Epithelial cell of proximal tubule (primary cell): ENCODE results near the gene SMIM36. TPM values are rescaled to one million over a fixed set of nuclear protein-coding genes. Genes with fewer than 3 reads are reported as not detected.
"Not testable (repeated sequence)": the region's sequence is repeated elsewhere in the genome, so short reads cannot be mapped to it uniquely, and the experiment has no call there.

ENCODE experiments used
- DNase-seq: peaks from one replicate; pipeline ENCODE4 v3.0.0-alpha.2; 2011; ENCODE audit warnings: low read depth
- H3K4me3 ChIP-seq: 2 replicates; pipeline ENCODE4 v1.5.1; 2011; ENCODE audit warnings: low read depth, mild to moderate bottlenecking, low read length
- total RNA-seq: library from RNA; depleted of rRNA; stranded (reverse); fragments of >200 nt; gene quantifications from 2 replicates; pipeline ENCODE4 v1.2.3, GENCODE V29; 2015
- TF ChIP-seq, protein P1 (sequence below): conservative IDR thresholded peaks from 2 replicates; pipeline ENCODE4 v1.5.1; 2012; ENCODE audit warnings: low read depth, mild to moderate bottlenecking, low read length

SMIM36 gene
- total RNA-seq, 1 donor from 2014 or later = not detected

DNA sequence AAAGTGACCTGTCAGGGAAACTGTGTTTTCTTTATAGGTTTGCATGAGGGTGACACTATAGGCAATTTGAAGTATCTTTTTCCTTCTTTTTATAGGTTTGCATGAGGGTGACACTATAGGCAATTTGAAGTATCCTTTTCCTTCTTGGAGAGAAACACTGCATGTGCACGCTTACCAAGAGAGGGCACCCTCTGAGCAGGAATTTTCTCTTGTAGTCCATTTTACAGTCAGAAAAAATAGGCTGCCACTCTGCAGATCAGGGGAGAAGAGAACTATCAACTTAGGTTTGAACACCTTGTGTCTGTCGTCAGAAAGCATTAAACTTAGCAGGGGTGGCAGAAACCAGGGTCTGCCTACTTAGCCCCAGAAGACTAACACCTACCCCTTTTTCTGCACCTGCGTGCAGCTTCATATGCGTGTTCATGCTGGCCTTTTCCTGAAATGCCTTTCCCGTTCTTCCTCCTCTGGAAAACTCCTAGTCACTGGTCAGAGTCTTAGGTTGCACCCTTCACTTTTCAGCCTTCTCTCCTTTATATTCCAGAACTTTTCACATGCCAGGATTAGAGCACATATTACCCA lies 16.4 kb upstream of the SMIM36 start:
- H3K4me3 ChIP-seq = no peak overlapping the region
- peak; percentile 35 for DNase-seq
- TF ChIP-seq, protein P1, sequence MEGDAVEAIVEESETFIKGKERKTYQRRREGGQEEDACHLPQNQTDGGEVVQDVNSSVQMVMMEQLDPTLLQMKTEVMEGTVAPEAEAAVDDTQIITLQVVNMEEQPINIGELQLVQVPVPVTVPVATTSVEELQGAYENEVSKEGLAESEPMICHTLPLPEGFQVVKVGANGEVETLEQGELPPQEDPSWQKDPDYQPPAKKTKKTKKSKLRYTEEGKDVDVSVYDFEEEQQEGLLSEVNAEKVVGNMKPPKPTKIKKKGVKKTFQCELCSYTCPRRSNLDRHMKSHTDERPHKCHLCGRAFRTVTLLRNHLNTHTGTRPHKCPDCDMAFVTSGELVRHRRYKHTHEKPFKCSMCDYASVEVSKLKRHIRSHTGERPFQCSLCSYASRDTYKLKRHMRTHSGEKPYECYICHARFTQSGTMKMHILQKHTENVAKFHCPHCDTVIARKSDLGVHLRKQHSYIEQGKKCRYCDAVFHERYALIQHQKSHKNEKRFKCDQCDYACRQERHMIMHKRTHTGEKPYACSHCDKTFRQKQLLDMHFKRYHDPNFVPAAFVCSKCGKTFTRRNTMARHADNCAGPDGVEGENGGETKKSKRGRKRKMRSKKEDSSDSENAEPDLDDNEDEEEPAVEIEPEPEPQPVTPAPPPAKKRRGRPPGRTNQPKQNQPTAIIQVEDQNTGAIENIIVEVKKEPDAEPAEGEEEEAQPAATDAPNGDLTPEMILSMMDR = peak; percentile 90

DNA sequence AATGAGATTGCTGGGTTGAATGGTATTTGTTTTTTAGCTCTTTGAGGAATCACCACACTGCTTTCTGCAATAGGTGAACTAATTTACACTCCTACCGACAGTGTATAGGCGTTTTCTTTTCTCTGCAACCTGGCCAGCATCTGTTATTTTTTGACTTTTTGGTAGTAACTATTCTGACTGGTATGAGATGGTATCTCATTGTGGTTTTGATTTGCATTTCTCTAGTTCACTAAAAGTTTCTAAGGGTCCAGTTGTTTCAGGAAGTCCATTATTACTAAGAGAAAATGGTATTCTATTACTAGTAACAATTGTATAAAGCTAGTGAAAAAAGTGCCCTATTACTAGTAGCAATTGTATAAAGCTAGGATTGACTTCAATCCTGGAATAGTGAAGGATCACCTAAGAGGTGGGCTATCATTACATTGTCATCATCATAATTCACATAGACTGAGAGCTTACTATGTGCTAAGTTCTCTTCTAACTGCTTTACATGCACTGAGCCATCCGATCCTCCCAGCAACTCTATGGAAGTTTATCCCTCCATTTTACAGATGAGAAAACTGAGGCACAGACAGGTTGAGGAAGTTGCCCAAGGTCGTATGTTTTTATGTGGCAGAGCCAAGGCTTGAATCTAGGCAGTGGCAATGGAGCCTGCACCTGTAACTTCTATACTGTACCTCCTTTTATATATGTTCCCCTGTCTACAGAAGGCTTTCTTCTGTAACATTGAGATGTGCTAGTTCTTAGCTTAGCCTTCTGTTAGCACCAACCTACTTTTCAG lies 13.4 kb upstream of the SMIM36 start:
- no peak for DNase-seq
- no peak overlapping the region for H3K4me3 ChIP-seq
- TF ChIP-seq, protein P1 = no peak

DNA sequence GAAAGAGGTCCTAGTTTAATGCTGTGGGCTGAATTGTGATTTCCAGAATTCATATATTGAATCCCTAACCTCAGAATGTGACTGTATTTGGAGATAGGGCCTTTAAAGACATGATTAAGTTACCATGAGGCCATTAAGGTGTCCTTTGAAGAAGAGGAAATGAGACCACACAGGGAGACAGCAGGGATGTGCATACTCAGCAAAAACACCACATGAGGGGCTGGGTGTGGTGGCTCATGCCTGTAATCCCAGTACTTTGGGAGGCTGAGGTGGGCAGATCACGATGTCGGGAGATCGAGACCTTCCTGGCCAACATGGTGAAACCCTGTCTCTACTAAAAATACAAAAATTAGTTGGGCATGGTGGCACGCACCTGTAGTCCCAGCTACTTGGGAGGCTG lies 11.8 kb upstream of the SMIM36 start:
- not testable (repeated sequence) for DNase-seq, H3K4me3 ChIP-seq

DNA sequence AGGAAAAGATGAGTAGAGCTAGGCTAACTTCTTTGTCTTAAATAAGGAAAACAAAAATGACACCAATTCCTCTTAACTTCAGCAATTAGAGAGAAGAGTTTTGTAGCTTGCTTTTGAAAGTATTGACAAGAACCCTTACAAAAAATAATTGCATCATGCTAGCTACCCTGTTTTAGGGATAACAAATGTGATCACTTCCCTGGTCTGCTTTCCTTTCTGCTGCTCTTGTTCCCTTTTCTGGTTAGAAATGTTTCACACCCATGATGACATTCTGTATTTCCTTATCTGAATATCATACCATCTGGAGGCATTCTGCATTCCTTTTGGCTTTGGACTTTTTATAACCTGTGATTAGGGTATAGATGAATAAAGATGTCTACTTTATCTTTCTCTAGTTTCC lies 9.9 kb upstream of the SMIM36 start:
- DNase-seq = no peak
- TF ChIP-seq, protein P1 = no peak
- H3K4me3 ChIP-seq = no peak overlapping the region

DNA sequence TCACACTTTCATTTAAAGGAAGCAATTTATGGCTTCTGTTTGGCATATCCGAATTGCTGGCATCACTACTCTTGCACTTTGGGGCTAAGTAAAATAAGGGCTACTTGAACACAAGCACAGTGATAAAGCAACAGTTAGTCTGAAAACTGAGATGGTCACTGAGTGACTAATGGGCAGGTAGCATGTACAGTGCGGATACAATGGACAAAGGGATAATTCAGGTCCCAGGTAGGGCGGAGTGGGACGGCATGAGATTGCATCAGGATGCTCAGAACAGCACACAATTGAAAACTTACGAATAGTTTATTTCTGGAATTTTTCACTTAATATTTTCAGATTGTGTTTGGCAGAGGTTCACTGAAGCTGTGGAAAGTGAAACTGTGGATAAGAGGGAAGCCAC lies 9.2 kb upstream of the SMIM36 start:
- H3K4me3 ChIP-seq = no peak overlapping the region
- no peak for DNase-seq
- TF ChIP-seq, protein P1 = no peak

DNA sequence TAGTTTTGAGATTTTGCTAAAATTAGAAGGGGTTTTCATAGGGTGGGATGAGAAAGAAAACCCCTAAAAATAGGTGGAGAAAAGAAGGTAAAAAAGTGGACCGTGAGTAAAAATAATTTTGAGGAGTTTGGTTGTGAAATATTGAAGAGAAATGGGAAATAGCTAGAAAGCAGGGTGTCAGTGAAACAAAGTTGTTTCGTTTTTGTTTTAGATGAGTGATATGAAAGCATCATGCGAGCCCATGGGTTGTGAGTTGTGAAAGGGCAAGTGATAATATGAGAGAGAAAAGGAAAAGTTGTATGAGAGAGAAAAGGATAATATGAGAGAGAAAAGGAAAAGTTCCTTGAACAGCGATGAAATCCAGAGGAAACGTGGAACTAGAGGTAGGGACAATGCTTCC lies 7.3 kb upstream of the SMIM36 start:
- no peak overlapping the region for H3K4me3 ChIP-seq
- TF ChIP-seq, protein P1 = no peak
- no peak for DNase-seq

DNA sequence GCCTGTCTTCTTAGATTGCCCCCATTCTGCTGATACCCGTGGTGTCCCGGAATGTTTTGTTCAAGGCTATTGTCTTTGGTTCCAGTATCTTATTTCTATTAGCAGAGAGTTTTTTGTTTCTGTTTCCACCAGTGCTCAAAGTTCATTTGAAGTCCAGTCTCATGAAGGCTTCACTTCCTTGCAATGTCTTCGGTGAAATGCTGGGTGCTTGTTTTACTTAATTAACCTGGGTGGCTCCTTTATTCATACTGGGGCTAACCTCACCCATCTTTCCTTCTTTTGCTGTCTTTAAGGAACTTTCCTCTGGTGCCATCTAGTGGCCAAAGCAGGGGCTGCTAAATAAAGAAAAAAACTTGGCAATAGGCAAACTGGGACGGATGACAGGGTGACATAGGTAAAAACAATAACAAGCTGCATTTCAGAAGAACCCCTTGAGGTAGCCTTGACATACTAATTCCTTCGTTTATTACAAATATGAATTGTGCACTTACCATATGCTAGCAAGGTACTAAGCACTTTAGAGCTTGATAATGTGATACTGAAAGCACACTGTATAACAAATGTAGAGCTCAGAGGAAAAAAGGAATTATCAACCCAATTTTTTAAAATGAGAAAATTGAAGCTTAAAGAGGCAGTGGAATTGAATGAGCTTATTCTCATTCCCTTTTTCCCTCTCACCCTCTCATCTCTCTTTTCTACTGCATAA lies 2.8 kb upstream of the SMIM36 start:
- no peak overlapping the region for H3K4me3 ChIP-seq
- DNase-seq = no peak
- TF ChIP-seq, protein P1 = peak; percentile 99

DNA sequence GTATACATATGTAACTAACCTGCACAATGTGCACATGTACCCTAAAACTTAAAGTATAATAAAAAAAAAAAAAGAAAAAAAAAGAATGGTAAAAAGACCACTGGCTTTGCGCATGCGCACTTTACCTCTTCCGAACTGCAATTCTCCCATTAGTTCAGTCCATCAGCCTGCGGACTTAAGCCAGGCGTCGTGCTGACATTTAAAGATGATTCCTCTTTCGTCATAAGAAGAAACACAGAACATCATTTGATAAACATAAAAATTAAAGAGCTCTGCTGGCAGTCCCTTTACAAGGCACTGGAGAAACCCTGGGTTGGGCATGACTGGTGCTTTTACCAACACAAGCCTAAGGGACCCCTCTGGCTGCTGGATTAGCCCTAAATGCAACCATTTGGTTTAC lies 3.6 kb downstream of the SMIM36 start:
- DNase-seq, H3K4me3 ChIP-seq: not testable (repeated sequence)

DNA sequence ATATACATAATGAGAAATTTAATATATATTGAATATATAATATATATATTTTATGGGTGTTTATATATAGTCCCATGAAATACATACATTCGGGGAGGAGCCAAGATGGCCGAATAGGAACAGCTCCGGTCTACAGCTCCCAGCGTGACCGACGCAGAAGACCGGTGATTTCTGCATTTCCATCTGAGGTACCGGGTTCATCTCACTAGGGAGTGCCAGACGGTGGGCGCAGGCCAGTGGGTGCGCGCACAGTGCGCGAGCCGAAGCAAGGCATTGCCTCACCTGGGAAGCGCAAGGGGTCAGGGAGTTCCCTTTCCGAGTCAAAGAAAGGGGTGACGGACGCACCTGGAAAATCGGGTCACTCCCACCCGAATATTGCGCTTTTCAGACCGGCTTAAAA lies 9.6 kb downstream of the SMIM36 start:
- not testable (repeated sequence) for H3K4me3 ChIP-seq, DNase-seq
